ENCODE data around the gene MACROD2.

GRCh38 chr20:14453259-14453658 lies 457.9 kb downstream of the MACROD2 start:
- TF ChIP-seq CTCF (IDR thresholded peaks at IDR 0.05) (no peak), EP300 (IDR thresholded peaks at IDR 0.05) (no peak), POLR2AphosphoS5 (IDR thresholded peaks at IDR 0.05) (no peak)
